22Rv1 (cell line): Measurements from ENCODE around the gene GALNT16.

Source experiments
- H3K27ac ChIP-seq: fragments of 450-650 bp; 2 replicates; pipeline ENCODE4 v1.5.1; 2017
- ZFX ChIP-seq: fragments of 450-650 bp; IDR thresholded peaks from 2 replicates; pipeline ENCODE4 v1.6.1; 2017; ENCODE audit warnings: antibody characterized with exemption, borderline replicate concordance
- TF ChIP-seq, protein P1 (sequence below): fragments of 450-650 bp; IDR thresholded peaks from 2 replicates; pipeline ENCODE4 v1.5.1; 2017; ENCODE audit warnings: mild to moderate bottlenecking

The GALNT16 gene

DNA sequence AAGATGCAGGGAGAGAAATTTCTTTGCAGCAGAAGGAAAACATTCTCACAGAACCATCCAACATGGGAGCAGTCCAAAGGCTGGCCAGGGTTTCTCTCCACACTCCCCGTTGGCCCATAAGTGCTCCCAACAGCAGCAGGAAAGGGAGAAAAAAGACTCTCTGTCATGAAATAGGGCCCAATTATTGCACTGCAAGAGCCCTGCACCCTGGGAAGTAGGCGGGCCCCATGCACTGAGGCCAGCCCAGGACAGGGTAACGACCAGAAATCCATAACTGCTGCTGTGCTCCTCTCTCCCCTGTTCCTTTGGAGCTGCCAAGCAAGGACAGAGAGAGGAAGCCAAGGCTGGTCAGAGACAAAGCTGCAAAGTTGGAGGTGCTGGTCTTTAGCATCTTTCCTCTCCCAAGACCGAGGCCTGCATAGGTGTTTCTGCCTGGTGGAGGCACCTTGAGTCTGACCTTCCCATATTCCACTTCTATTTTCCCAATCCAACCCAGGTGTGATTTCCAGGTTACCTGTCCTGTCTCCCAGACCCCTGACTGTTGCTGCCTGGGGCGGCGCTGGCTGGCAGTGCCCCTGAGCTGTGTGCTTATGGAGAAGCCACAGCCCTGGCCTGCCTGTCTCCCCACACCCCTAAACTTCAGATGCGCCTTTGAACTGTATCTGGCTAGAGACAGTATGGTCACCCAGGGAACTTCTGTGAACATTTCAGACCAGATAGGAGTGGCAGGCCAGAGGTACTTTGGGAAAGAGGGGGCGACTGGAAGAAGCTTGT, 6.8 kb downstream of the GALNT16 start:
- H3K27ac ChIP-seq = no peak overlapping the region
- TF ChIP-seq ZFX = no peak
- TF ChIP-seq, protein P1, sequence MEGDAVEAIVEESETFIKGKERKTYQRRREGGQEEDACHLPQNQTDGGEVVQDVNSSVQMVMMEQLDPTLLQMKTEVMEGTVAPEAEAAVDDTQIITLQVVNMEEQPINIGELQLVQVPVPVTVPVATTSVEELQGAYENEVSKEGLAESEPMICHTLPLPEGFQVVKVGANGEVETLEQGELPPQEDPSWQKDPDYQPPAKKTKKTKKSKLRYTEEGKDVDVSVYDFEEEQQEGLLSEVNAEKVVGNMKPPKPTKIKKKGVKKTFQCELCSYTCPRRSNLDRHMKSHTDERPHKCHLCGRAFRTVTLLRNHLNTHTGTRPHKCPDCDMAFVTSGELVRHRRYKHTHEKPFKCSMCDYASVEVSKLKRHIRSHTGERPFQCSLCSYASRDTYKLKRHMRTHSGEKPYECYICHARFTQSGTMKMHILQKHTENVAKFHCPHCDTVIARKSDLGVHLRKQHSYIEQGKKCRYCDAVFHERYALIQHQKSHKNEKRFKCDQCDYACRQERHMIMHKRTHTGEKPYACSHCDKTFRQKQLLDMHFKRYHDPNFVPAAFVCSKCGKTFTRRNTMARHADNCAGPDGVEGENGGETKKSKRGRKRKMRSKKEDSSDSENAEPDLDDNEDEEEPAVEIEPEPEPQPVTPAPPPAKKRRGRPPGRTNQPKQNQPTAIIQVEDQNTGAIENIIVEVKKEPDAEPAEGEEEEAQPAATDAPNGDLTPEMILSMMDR = no peak

DNA sequence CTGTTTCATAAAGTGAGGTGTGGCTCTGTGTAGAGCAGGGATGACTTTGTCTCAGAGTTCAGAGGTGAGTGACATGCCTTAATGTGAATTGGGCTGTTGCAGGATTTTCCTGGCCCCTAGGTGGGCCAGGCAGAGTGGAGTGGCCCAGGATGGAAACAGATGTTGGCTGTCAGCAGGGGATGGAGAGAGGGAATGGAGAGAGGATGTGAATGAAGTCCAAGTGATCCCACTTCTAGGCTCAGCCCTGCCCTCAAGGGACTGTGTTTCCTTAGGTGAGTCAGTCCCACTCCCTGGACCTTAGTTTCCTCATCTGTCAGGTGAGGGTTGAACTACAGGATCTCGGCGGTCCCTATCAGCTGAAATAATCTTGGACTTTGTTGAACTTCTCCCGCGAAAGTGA, 7.5 kb downstream of the GALNT16 start:
- TF ChIP-seq, protein P1 = no peak
- TF ChIP-seq ZFX = no peak
- H3K27ac ChIP-seq = no peak overlapping the region

DNA sequence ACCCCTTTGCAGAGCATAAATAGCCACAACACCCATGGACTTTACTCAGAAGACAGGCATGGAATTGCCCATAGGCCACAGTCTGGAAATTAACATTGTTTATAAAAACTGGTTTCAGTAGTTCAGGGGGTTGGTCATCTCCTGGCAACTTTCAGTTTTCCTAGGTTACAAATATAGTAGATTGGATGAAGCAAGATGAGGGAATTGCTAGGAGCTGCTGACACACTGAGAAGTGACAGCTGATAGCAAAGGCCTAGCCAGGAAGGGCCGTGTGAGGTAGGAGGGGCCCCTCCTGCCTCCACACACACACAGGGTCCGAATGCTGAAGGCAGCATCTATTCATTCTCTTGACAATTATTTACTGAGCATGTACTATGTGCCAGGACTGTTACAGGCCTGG, 8.3 kb downstream of the GALNT16 start:
- no peak overlapping the region for H3K27ac ChIP-seq
- TF ChIP-seq, protein P1 = no peak
- TF ChIP-seq ZFX = no peak

DNA sequence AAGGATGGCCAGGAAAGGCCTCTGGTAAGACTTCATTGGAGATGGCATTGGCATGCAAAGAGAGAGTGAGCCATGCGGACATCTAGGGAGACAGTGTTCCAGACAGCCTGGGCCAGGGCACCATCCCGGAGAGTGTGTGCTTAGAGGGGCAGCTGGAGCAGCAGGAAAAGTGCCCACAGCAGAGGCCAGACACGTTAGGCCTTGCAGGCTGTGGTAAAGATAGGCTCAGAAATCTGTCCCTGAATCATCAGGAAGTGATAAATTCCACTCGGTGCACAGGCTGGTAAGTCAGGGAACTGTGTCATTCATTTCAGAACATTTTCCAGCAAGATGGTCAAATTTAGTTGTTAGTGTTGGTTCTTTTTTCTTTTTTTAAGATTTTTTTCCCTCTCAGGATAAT, 8.8 kb downstream of the GALNT16 start:
- no peak overlapping the region for H3K27ac ChIP-seq
- TF ChIP-seq ZFX = no peak
- TF ChIP-seq, protein P1 = no peak

DNA sequence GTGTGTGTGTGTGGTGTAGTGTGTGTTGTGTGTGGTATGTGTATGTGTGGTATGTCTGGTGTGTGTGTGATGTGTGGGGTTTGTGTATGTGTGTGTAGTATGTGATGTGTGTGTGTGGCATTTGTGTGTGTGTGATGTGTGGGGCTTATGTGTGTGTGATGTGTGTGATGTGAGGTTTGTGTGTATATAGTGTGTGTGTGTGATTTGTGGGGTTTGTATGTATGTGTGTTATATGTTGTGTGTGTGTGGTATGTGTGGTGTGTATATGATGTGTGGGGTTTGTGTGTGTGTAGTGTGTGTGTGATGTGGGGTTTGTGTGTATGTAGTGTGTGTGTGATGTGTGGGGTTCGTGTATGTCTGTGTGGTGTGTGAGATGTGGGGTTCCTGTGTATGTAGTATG, 9.4 kb downstream of the GALNT16 start:
- TF ChIP-seq, protein P1 = no peak
- no peak for TF ChIP-seq ZFX

DNA sequence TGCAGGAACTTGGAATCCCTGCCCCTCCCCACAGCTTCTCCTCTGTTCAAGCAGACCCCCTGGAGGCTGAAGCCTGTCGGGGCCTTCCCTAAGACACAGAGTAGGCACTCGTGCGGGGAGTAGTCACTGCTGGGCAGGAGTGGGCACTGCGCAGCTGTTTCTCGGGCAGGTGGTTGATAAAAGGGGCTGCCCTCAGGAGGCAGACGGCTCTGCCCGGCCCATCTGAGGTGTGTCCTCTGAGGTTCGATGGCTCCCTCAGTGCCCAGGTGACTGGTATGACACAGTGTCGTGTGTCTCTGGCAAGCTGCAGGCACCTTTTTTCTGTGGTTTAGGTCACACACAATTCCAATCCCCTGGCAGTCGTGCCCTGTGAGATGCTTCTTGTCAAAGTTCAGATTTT, 10.1 kb downstream of the GALNT16 start:
- TF ChIP-seq, protein P1 = no peak
- no peak for TF ChIP-seq ZFX

More for the DNA sequence above, 9.4 kb downstream of the GALNT16 start:
- H3K27ac ChIP-seq = no peak overlapping the region

More for the DNA sequence above, 10.1 kb downstream of the GALNT16 start:
- no peak overlapping the region for H3K27ac ChIP-seq
